Hepatocyte (in vitro differentiated cells): ENCODE measurements around the gene CDK17.

ENCODE experiments used
- EZH2 ChIP-seq: fragments of 200-600 bp; sonication (generic); IDR thresholded peaks from 2 replicates; pipeline ENCODE4 v1.6.1; 2016; ENCODE audit warnings: antibody characterized with exemption, mild to moderate bottlenecking, borderline replicate concordance
- EZH2phosphoT487 ChIP-seq: fragments of 200-600 bp; sonication (generic); IDR thresholded peaks from one replicate; pipeline ENCODE4 v1.6.1; 2018; ENCODE audit warnings: antibody characterized with exemption, mild to moderate bottlenecking, low read depth, moderate library complexity; ENCODE audit not compliant: unreplicated experiment, severe bottlenecking
- TF ChIP-seq, protein P1 (sequence below): fragments of 200-600 bp; sonication (generic); IDR thresholded peaks from 2 replicates; pipeline ENCODE4 v1.5.1; 2016; ENCODE audit warnings: antibody characterized with exemption, mild to moderate bottlenecking; ENCODE audit not compliant: poor library complexity

DNA sequence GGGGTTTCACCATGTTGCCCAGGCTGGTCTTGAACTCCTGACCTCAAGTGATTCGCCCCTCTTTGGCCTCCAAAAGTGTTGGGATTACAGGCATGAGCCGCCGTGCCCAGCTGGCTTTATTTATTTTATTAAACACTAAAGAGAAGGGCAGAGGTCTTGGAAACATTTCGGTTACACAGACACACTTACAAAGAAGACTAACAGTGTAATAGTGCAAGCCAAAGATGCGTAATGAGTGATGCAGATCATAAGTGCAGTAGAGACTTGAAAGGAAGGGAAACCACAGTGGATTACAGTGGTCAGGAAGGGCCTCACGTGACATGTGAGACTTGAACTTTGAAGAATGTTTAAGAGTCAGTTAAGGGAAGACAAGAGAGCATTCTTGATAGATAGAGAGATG lies 33.9 kb upstream of the CDK17 start:
- TF ChIP-seq, protein P1, sequence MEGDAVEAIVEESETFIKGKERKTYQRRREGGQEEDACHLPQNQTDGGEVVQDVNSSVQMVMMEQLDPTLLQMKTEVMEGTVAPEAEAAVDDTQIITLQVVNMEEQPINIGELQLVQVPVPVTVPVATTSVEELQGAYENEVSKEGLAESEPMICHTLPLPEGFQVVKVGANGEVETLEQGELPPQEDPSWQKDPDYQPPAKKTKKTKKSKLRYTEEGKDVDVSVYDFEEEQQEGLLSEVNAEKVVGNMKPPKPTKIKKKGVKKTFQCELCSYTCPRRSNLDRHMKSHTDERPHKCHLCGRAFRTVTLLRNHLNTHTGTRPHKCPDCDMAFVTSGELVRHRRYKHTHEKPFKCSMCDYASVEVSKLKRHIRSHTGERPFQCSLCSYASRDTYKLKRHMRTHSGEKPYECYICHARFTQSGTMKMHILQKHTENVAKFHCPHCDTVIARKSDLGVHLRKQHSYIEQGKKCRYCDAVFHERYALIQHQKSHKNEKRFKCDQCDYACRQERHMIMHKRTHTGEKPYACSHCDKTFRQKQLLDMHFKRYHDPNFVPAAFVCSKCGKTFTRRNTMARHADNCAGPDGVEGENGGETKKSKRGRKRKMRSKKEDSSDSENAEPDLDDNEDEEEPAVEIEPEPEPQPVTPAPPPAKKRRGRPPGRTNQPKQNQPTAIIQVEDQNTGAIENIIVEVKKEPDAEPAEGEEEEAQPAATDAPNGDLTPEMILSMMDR: no peak
- no peak for TF ChIP-seq EZH2
- TF ChIP-seq EZH2phosphoT487: no peak
